Measurements from ENCODE around the gene DNAJB11.

GRCh38 chr3:186592682-186593081 lies 22.2 kb downstream of the DNAJB11 start:
- TF ChIP-seq CTCF (IDR thresholded peaks at IDR 0.05; ENCODE audit: insufficient read depth, low read depth, low read length) (no peak), EZH2 (IDR thresholded peaks at IDR 0.05; ENCODE audit: insufficient read depth, low read length) (no peak)

All from astrocyte (in vitro differentiated cells and primary cell).